ENCODE measurements around the gene GAS6.

Gene GAS6

GRCh38 chr13:113813749-113814434 is 50.0 kb downstream of the GAS6 start:
- no peak for DNase-seq (ENCODE audit: extremely low spot score)
- TF ChIP-seq, protein P1, sequence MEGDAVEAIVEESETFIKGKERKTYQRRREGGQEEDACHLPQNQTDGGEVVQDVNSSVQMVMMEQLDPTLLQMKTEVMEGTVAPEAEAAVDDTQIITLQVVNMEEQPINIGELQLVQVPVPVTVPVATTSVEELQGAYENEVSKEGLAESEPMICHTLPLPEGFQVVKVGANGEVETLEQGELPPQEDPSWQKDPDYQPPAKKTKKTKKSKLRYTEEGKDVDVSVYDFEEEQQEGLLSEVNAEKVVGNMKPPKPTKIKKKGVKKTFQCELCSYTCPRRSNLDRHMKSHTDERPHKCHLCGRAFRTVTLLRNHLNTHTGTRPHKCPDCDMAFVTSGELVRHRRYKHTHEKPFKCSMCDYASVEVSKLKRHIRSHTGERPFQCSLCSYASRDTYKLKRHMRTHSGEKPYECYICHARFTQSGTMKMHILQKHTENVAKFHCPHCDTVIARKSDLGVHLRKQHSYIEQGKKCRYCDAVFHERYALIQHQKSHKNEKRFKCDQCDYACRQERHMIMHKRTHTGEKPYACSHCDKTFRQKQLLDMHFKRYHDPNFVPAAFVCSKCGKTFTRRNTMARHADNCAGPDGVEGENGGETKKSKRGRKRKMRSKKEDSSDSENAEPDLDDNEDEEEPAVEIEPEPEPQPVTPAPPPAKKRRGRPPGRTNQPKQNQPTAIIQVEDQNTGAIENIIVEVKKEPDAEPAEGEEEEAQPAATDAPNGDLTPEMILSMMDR (IDR thresholded peaks at IDR 0.05; ENCODE audit: control extremely low read depth, extremely low read depth, low read depth, missing control alignments) = no peak
- ChIA-PET CTCF (no interaction called here), POLR2A (no interaction called here)

DNA sequence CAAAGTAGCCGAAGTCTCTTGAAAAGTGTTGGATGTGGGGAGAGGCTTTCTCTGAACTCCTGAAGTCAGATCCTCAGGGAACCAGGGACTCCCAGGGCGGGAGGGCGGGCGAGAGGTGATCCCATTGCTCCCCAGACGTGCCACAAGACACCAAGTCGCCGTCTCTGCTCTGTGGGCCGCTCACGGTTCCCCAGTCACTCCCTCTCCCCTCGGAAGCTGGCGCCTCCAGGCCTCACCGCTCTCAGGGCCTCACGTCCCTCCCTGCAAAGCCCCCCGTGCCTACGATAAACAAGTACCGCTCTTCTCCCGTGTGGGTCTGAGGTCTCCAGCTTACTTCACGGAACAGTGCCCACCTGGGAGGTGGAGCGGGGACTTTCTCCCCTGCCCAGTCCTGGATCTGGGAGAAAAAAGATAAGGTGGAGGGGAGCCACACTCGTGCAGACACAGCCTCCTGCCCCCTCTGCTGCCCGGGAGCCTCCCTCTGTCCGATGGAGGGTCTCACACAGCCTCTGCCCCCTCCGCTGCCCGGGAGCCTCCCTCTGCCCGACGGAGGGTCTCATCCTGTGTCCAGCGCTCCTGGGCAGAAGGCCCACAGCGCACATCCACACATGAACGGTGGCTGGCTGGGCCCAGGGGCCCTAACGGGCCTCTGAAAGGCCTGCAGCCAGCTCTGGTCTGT is 50.7 kb downstream of the GAS6 start:
- ChIA-PET POLR2A (no interaction called here), CTCF (no interaction called here)
- DNase-seq (ENCODE audit: extremely low spot score) = no peak
- TF ChIP-seq, protein P1 (IDR thresholded peaks at IDR 0.05; ENCODE audit: control extremely low read depth, extremely low read depth, low read depth, missing control alignments) = no peak

DNA sequence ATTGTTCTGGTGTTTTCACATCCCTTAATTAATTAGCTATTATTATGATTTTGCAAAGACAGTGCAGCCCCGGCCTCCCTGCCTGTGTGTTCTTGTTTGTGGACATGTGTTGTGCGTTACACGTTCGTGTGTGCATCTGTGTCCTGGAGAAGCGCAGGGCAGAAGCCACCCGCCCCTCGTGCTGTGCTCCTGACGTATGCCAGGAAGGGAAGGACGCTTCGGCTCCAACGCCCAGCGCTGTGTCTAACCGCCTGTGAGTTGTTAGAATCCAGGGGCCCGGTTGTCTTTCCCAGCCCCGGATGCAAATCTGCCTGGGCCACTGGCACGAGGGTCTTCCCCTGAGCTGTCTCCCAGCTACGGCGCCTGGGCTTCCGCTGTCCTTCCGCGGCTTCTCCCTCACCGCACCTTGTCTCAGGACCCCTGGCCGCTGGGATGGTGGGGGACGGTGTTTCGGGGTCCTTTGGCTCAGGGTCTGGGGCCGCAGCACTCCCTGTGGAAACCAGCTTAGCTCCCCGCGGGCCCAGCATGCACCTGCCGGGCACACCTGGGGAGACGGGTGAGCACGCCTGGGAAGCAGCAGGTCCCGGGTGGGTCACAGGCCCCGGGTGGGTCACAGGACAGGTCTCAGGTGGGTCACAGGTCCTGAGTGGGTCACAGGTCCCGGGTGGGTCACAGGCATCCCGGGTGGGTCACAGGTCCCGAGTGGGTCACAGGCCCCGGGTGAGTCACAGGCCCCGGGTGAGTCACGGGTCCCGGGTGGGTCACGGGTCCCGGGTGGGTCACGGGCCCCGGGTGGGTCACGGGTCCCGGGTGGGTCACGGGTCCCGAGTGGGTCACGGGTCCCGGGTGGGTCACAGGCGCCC is 51.5 kb downstream of the GAS6 start:
- POLR2A ChIA-PET = no interaction called here
- DNase-seq (ENCODE audit: extremely low spot score) = no peak
- TF ChIP-seq, protein P1 (IDR thresholded peaks at IDR 0.05; ENCODE audit: control extremely low read depth, extremely low read depth, low read depth, missing control alignments) = no peak
- CTCF ChIA-PET = no interaction called here

DNA sequence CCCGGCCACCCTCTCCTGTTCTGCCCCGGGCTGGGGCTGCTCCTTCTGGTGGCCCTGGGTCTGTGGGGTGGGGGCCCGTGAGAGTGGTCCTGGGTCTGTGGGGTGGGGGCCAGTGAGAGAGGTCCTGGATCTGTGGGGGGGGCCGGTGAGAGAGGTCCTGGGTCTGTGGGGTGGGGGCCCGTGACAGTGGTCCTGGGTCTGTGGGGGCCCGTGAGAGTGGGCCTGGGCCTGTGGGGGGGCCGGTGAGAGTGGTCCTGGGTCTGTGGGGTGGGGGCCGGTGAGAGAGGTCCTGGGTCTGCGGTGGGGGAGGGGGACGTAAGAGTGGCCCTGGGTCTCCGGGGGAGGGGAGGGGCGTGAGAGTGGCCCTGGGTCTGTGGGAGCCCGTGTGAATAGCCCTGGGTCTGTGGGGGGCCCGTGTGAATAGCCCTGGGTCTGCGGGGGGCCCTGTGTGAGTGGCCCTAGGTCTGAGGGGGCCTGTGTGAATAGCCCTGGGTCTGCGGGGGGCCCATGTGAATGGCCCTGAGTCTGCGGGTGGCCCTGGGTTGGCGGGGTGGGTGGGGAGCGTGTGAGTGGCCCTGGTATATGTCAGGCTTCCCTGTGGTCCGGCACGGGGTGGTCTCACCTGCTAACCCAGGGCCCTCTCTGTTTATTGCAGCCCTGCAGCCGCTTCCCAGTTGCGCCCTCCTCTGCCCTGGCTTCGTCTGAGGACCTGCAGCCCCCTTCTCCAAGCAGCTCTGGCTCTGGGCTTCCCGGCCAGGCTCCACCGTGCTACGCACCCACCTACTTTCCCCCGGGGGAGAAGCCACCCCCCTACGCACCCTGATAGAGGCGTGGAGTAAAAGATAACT is 52.6 kb downstream of the GAS6 start:
- DNase-seq (ENCODE audit: extremely low spot score) = no peak
- ChIA-PET POLR2A (no interaction called here), CTCF (no interaction called here)
- TF ChIP-seq, protein P1 (IDR thresholded peaks at IDR 0.05; ENCODE audit: control extremely low read depth, extremely low read depth, low read depth, missing control alignments) = no peak

GRCh38 chr13:113810640-113811039 is 53.2 kb downstream of the GAS6 start:
- CTCF ChIA-PET = no interaction called here
- POLR2A ChIA-PET = no interaction called here
- TF ChIP-seq, protein P1 (IDR thresholded peaks at IDR 0.05; ENCODE audit: control extremely low read depth, extremely low read depth, low read depth, missing control alignments) = no peak

GRCh38 chr13:113809934-113810333 is 53.9 kb downstream of the GAS6 start:
- TF ChIP-seq, protein P1 (IDR thresholded peaks at IDR 0.05; ENCODE audit: control extremely low read depth, extremely low read depth, low read depth, missing control alignments) = no peak
- DNase-seq (ENCODE audit: extremely low spot score) = no peak
- POLR2A ChIA-PET = no interaction called here
- CTCF ChIA-PET = no interaction called here

More at GRCh38 chr13:113810640-113811039, 53.2 kb downstream of the GAS6 start:
- no peak for DNase-seq (ENCODE audit: extremely low spot score)
